OCI-LY1 (cell line): ENCODE measurements around the gene S100A12.

Experiments used
- CTCF ChIP-seq: fragments of 200-600 bp; sonication (generic), shearing (Covaris generic); IDR thresholded peaks from 2 replicates; pipeline ENCODE4 v1.5.1; 2017; ENCODE audit warnings: mild to moderate bottlenecking, antibody characterized with exemption, low read length, moderate library complexity, mixed read lengths
- EZH2 ChIP-seq: fragments of 200-600 bp; sonication (generic), shearing (Covaris generic); IDR thresholded peaks from 2 replicates; pipeline ENCODE4 v1.8.0; 2017; ENCODE audit warnings: borderline replicate concordance, mixed run types, mild to moderate bottlenecking, antibody characterized with exemption, low read length, moderate library complexity, mixed read lengths

GRCh38 chr1:153343811-153344717 is 31.4 kb downstream of the S100A12 start:
- no peak for TF ChIP-seq CTCF
- TF ChIP-seq EZH2 = no peak
